ENCODE results near the gene MCF2L. TPM values are rescaled to one million over a fixed set of nuclear protein-coding genes. Genes with fewer than 3 reads are reported as not detected.
A peak's percentile ranks its signal among the peaks of the same experiment; 100 is the strongest.

MCF2L gene
- 10 to 100 TPM in 5 of 6 experiments, 1 to 10 TPM in 1; 9.6 to 18.4 (median 11.7) TPM for total RNA-seq
- long read RNA-seq, result 0 reads

GRCh38 chr13:112968910-112969691 lies at the start of gene MCF2L:
TSS of gene MCF2L (plus strand) at chr13:112969214. CDS start at chr13:112969380, 166 bp downstream.
- Histone ChIP-seq H3K27ac (peak within 1 kb of the TSS; percentile 57 to 82 (median 60)), H3K27me3 (no peaks in the 10 kb centered on the region), H3K4me3 (peak within 1 kb of the TSS; percentile 54 to 62 (median 61)), H3K36me3 (no peaks in the 10 kb centered on the region), H3K4me1 (peaks cover 0 to 5% (median 1%) of the 10 kb centered on the region in 4 donors), H3K9me3 (no peaks in the 10 kb centered on the region)
- intact Hi-C loops (cut with DNase I), result no loop called here
- ATAC-seq, result peak; percentile 68 to 82 (median 72)
- under 1% methylated on average over 14 of the region's 69 CpGs for WGBS (ENCODE audit: insufficient coverage, low coverage, low lambda C conversion rate, missing lambda C conversion rate)
- peak; percentile 55 for TF ChIP-seq POLR2A (IDR thresholded peaks at IDR 0.05)
- TF ChIP-seq CTCF (IDR thresholded peaks at IDR 0.05), result peak; percentile 13 to 35 (median 23)
- peak in 2 of 3 donors; percentile 55 to 74 for DNase-seq

GRCh38 chr13:112923962-112924361 lies 45.1 kb upstream of the MCF2L start:
- no peak overlapping the region for H3K4me3 ChIP-seq
- TF ChIP-seq POLR2A (IDR thresholded peaks at IDR 0.05), result no peak
- no peak for TF ChIP-seq CTCF (IDR thresholded peaks at IDR 0.05)
- ATAC-seq, result peak in 1 of 4 donors; percentile 31
- no peaks in the 10 kb centered on the region for H3K36me3 ChIP-seq
- no peaks in the 10 kb centered on the region for H3K27me3 ChIP-seq
- peaks cover 0 to 24% (median 11%) of the 10 kb centered on the region in 4 donors for H3K4me1 ChIP-seq
- intact Hi-C loops (cut with DNase I), result no loop called here
- H3K27ac ChIP-seq, result no peak overlapping the region
- WGBS (ENCODE audit: insufficient coverage, low coverage, low lambda C conversion rate, missing lambda C conversion rate), result 76% methylated on average over 12 of the region's 12 CpGs
- no peaks in the 10 kb centered on the region for H3K9me3 ChIP-seq
- no peak for DNase-seq

GRCh38 chr13:112924365-112924764 lies 44.6 kb upstream of the MCF2L start:
- TF ChIP-seq POLR2A (IDR thresholded peaks at IDR 0.05) (no peak), CTCF (IDR thresholded peaks at IDR 0.05) (no peak)
- Histone ChIP-seq H3K27ac (no peak overlapping the region), H3K36me3 (no peaks in the 10 kb centered on the region), H3K4me3 (no peak overlapping the region), H3K9me3 (no peaks in the 10 kb centered on the region), H3K27me3 (no peaks in the 10 kb centered on the region), H3K4me1 (peaks cover 0 to 28% (median 13%) of the 10 kb centered on the region in 4 donors)
- intact Hi-C loops (cut with DNase I), result no loop called here
- WGBS (ENCODE audit: insufficient coverage, low coverage, low lambda C conversion rate, missing lambda C conversion rate), result 68% methylated on average over 2 of the region's 2 CpGs
- ATAC-seq (no peak), DNase-seq (no peak)

GRCh38 chr13:112926003-112926402 lies 43.0 kb upstream of the MCF2L start:
- intact Hi-C loops (cut with DNase I), result no loop called here
- TF ChIP-seq CTCF (IDR thresholded peaks at IDR 0.05), result no peak
- TF ChIP-seq POLR2A (IDR thresholded peaks at IDR 0.05), result no peak
- DNase-seq, result no peak

More at GRCh38 chr13:112926003-112926402, 43.0 kb upstream of the MCF2L start:
- Histone ChIP-seq H3K9me3 (no peaks in the 10 kb centered on the region), H3K27ac (no peak overlapping the region), H3K36me3 (no peaks in the 10 kb centered on the region), H3K27me3 (no peaks in the 10 kb centered on the region), H3K4me1 (peaks cover 0 to 31% (median 15%) of the 10 kb centered on the region in 4 donors), H3K4me3 (no peak overlapping the region)
- no peak for ATAC-seq
- WGBS (ENCODE audit: insufficient coverage, low coverage, low lambda C conversion rate, missing lambda C conversion rate), result 92% methylated on average over 8 of the region's 15 CpGs
